ENCODE results near the gene DESI1.
A peak's percentile ranks its signal among the peaks of the same experiment; 100 is the strongest.

DESI1 gene

GRCh38 chr22:41660416-41660815, 39.6 kb upstream of the DESI1 start:
- POLR2A ChIA-PET (ENCODE audit: low non-redundant PET) = no interaction called here
- CTCF ChIA-PET = no interaction called here
- TF ChIP-seq CTCF (conservative IDR thresholded peaks at IDR 0.05; ENCODE audit: low read depth) = no peak
- H3K27ac ChIP-seq = peak overlapping the region; percentile 2; the same call in 1 of the 2 replicates
- DNase-seq (ENCODE audit: low spot score) = no peak

DNA sequence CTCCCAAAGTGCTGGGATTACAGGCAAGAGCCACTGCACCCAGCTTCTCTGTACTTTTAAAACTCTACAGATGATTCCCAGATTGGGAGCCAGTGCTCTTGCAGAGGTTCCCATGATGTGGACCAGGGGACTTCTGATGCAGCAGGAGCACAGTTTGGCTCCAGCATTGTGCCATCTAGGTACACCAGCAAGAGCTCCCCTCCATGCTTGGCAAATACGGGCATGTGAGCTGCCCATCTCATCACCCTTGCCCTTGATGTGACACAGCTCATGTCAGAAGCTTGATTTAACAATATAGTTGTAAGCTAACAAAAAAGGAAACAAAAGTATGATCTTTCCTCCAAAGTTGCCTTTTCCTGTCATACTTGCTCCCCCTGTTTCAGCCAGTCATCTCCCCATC, 39.1 kb upstream of the DESI1 start:
- ChIA-PET POLR2A (ENCODE audit: low non-redundant PET) (no interaction called here), CTCF (no interaction called here)
- H3K27ac ChIP-seq = peak overlapping the region; percentile 10; the same call in 1 of the 2 replicates
- TF ChIP-seq CTCF (conservative IDR thresholded peaks at IDR 0.05; ENCODE audit: low read depth) = no peak
- no peak for DNase-seq (ENCODE audit: low spot score)

- DNase-seq (ENCODE audit: low spot score) = no peak
- no peak for TF ChIP-seq CTCF (conservative IDR thresholded peaks at IDR 0.05; ENCODE audit: low read depth)
- CTCF ChIA-PET = no interaction called here
- 0 out of 2 replicates have a peak overlapping the region, but pooled peaks have one; percentile 12 for H3K27ac ChIP-seq
- POLR2A ChIA-PET (ENCODE audit: low non-redundant PET) = no interaction called here
These were observed 38.0 kb upstream of the DESI1 start for GRCh38 chr22:41658869-41659268.

GRCh38 chr22:41657709-41658108, 36.9 kb upstream of the DESI1 start:
- no peak for TF ChIP-seq CTCF (conservative IDR thresholded peaks at IDR 0.05; ENCODE audit: low read depth)
- no peak for DNase-seq (ENCODE audit: low spot score)
- POLR2A ChIA-PET (ENCODE audit: low non-redundant PET) = no interaction called here
- peak overlapping the region; percentile 30; the same call in 1 of the 2 replicates for H3K27ac ChIP-seq
- CTCF ChIA-PET = no interaction called here

GRCh38 chr22:41656556-41656955, 35.7 kb upstream of the DESI1 start:
- CTCF ChIA-PET = interaction anchor here (0.7 kb wide), 1 partner anchor 11 kb away, joined by 3 read pairs; no protein-coding TSS in a partner anchor
- TF ChIP-seq CTCF (conservative IDR thresholded peaks at IDR 0.05; ENCODE audit: low read depth) = no peak
- H3K27ac ChIP-seq = no peak overlapping the region
- no peak for DNase-seq (ENCODE audit: low spot score)
- POLR2A ChIA-PET (ENCODE audit: low non-redundant PET) = interaction anchor here (0.5 kb wide), 1 partner anchor 17 kb away, joined by 3 read pairs; no protein-coding TSS in a partner anchor

GRCh38 chr22:41654322-41654721, 33.5 kb upstream of the DESI1 start:
- POLR2A ChIA-PET (ENCODE audit: low non-redundant PET) = no interaction called here
- CTCF ChIA-PET = interaction anchor here (1.2 kb wide), 1 partner anchor 92 kb away, joined by 3 read pairs; no protein-coding TSS in a partner anchor
- DNase-seq (ENCODE audit: low spot score) = no peak
- H3K27ac ChIP-seq = no peak overlapping the region
- no peak for TF ChIP-seq CTCF (conservative IDR thresholded peaks at IDR 0.05; ENCODE audit: low read depth)
